HL-60 (cell line): ENCODE results near the gene GCK.
"Not testable (repeated sequence)": the region's sequence is repeated elsewhere in the genome, so short reads cannot be mapped to it uniquely, and the experiment has no call there.

Experiments
- DNase-seq, 2 experiments: peaks; one replicate each; pipeline ENCODE4 v3.0.0-alpha.2; 2010 to 2020; ENCODE audit warnings: low read depth in 1 of 2, low spot score in 1 of 2
- H3K27ac ChIP-seq: fragments of 250-450 bp; sonication (Bioruptor Pico); replicated peaks from 2 replicates; pipeline ENCODE4 v1.5.1; 2020; ENCODE audit warnings: mild to moderate bottlenecking, moderate library complexity
- H3K27me3 ChIP-seq: fragments of 250-450 bp; sonication (Bioruptor Pico); 2 replicates; pipeline ENCODE4 v1.5.1; 2021; ENCODE audit warnings: mild to moderate bottlenecking, moderate library complexity; ENCODE audit not compliant: insufficient read depth, poor library complexity, severe bottlenecking
- H3K4me3 ChIP-seq: replicated peaks from 2 replicates; pipeline ENCODE4 v1.5.1; 2011; ENCODE audit warnings: mild to moderate bottlenecking, control low read depth, low read length; ENCODE audit not compliant: insufficient read depth
- CTCF ChIP-seq: IDR thresholded peaks from one replicate; pipeline ENCODE4 v1.5.1; 2011; ENCODE audit warnings: low read length, control low read depth, inconsistent platforms; ENCODE audit not compliant: insufficient read depth
- GABPA ChIP-seq: IDR thresholded peaks from 2 replicates; pipeline ENCODE4 v1.6.1; 2012; ENCODE audit warnings: low read depth
- POLR2AphosphoS5 ChIP-seq: IDR thresholded peaks from 2 replicates; pipeline ENCODE4 v1.6.1; 2012; ENCODE audit warnings: low read depth
- REST ChIP-seq: IDR thresholded peaks from 2 replicates; pipeline ENCODE4 v1.6.1; 2012; ENCODE audit warnings: low read depth; ENCODE audit not compliant: insufficient replicate concordance
- SPI1 ChIP-seq: IDR thresholded peaks from 2 replicates; pipeline ENCODE4 v1.6.1; 2012; ENCODE audit warnings: low read depth, mild to moderate bottlenecking, borderline replicate concordance

The GCK gene

GRCh38 chr7:44175730-44176129 lies 13.5 kb downstream of the GCK start:
- Histone ChIP-seq H3K27me3 (no peaks in the 10 kb centered on the region), H3K4me3 (no peak overlapping the region), H3K27ac (no peak overlapping the region)
- TF ChIP-seq POLR2AphosphoS5 (no peak), SPI1 (no peak), CTCF (no peak), GABPA (no peak), REST (no peak)
- no peak for DNase-seq

GRCh38 chr7:44174694-44174948 lies 14.6 kb downstream of the GCK start:
- H3K27ac ChIP-seq, DNase-seq: not testable (repeated sequence)

GRCh38 chr7:44173911-44174693 lies 15.1 kb downstream of the GCK start:
- H3K27ac ChIP-seq: no peak overlapping the region
- no peak overlapping the region for H3K4me3 ChIP-seq
- no peak for DNase-seq
- TF ChIP-seq GABPA (no peak), SPI1 (no peak), CTCF (no peak), POLR2AphosphoS5 (no peak), REST (no peak)
- no peaks in the 10 kb centered on the region for H3K27me3 ChIP-seq

More at GRCh38 chr7:44174694-44174948, 14.6 kb downstream of the GCK start:
- not testable (repeated sequence) for H3K4me3 ChIP-seq, H3K27me3 ChIP-seq

- Histone ChIP-seq H3K27me3 (no peaks in the 10 kb centered on the region), H3K4me3 (no peak overlapping the region), H3K27ac (no peak overlapping the region)
- TF ChIP-seq SPI1 (no peak), CTCF (no peak), REST (no peak), POLR2AphosphoS5 (no peak), GABPA (no peak)
- DNase-seq: no peak
Observed at GRCh38 chr7:44172803-44173424, 16.3 kb downstream of the GCK start.
